SK-N-SH treated with all-trans-retinoic acid at 6 μM for 48 hours (cell line): ENCODE data around the gene NAA10.

Experiments
- BACH2 ChIP-seq: fragments of 250-450 bp; sonication (Bioruptor Pico); IDR thresholded peaks from 2 replicates; pipeline ENCODE4 v1.9.0; 2021; ENCODE audit warnings: mild to moderate bottlenecking, borderline replicate concordance
- RARB ChIP-seq: fragments of 250-450 bp; sonication (Bioruptor Pico); IDR thresholded peaks from 2 replicates; pipeline ENCODE4 v1.8.0; 2021; ENCODE audit warnings: mild to moderate bottlenecking, moderate library complexity
- TOX ChIP-seq: fragments of 250-450 bp; sonication (Bioruptor Pico); IDR thresholded peaks from 2 replicates; pipeline ENCODE4 v1.8.0; 2021; ENCODE audit warnings: mild to moderate bottlenecking, moderate library complexity, borderline replicate concordance
- TSHZ2 ChIP-seq: fragments of 250-450 bp; sonication (Bioruptor Pico); IDR thresholded peaks from 2 replicates; pipeline ENCODE4 v1.5.0; 2020; ENCODE audit warnings: mild to moderate bottlenecking, moderate library complexity
- ZFP3 ChIP-seq: fragments of 250-450 bp; sonication (Bioruptor Pico); IDR thresholded peaks from 2 replicates; pipeline ENCODE4 v1.5.0; 2020; ENCODE audit warnings: mild to moderate bottlenecking, moderate library complexity
- ZFP30 ChIP-seq: fragments of 450-650 bp; formaldehyde crosslinking; IDR thresholded peaks from 2 replicates; pipeline ENCODE4 v1.5.0; 2022; ENCODE audit warnings: mild to moderate bottlenecking, moderate library complexity
- ZNF565 ChIP-seq: fragments of 450-650 bp; formaldehyde crosslinking; conservative IDR thresholded peaks from 2 replicates; pipeline ENCODE4 v1.5.0; 2020; ENCODE audit warnings: low read depth, mild to moderate bottlenecking, moderate library complexity
- ZNF8 ChIP-seq: fragments of 450-650 bp; formaldehyde crosslinking; IDR thresholded peaks from 2 replicates; pipeline ENCODE4 v1.5.0; 2020; ENCODE audit warnings: mild to moderate bottlenecking, moderate library complexity

GRCh38 chrX:153921511-153922446, 13.1 kb downstream of the NAA10 start:
- TF ChIP-seq TSHZ2 (no peak), ZNF8 (CRISPR knock-in tag) (no peak), RARB (CRISPR knock-in tag) (no peak), ZFP30 (CRISPR knock-in tag) (no peak), BACH2 (no peak), ZNF565 (no peak), TOX (no peak), ZFP3 (CRISPR knock-in tag) (no peak)
